ENCODE measurements around the gene CCL20.
"Not testable (repeated sequence)": the region's sequence is repeated elsewhere in the genome, so short reads cannot be mapped to it uniquely, and the experiment has no call there.

CCL20 gene

DNA sequence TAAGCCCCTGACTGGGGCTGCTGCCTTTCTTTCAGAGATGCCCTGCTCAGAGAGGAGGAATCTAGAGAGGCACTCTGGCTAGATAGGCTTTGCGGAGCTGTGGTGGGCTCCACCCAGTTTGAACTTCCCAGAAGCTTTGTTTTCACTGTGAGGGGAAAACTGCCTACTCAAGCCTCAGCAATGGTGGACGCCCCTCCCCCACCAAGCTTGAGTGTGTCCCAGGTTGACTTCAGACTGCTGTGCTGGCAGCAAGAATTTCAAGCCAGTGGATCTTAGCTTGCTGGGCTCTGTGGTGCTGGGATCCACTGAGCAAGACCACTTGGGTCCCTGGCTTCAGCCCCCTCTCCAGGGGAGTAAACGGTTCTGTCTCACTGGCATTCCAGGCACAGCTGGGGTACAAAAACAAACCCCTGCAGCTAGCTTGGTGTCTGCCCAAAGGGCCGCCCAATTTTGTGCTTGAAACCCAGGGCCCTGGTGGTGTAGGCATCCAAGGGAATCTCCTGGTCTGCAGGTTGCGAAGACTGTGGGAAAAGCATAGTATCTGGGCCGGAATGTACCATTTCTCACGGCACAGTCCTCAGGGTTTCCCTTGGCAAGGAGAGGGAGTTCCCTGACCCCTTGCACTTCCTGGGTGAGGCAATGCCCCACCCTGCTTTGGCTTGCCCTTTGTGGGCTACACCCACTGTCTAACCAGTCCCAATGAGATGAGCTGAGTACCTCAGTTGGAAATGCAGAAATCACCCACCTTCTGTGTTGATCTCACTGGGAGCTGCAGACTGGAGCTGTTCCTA is 25.9 kb downstream of the CCL20 start:
- not testable (repeated sequence) for DNase-seq

DNA sequence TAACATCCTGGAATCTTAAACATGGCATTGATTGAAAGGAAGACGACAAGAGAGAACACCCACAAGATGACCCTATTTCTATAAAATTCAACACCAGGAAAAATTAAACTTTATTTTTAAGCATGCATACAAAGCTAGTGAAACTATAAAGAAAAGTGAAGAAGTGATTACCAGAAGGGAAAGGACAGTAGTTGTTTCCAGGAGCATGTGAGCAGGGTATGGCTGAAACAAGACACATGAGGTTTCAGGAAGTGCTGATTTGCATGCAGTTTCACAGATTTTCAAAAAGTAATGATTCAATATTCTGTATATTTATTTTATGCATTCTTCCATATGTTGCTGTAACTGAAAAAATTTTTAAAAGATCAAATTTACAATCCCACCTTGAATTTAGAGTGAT is 33.2 kb downstream of the CCL20 start:
- DNase-seq, result no peak

DNA sequence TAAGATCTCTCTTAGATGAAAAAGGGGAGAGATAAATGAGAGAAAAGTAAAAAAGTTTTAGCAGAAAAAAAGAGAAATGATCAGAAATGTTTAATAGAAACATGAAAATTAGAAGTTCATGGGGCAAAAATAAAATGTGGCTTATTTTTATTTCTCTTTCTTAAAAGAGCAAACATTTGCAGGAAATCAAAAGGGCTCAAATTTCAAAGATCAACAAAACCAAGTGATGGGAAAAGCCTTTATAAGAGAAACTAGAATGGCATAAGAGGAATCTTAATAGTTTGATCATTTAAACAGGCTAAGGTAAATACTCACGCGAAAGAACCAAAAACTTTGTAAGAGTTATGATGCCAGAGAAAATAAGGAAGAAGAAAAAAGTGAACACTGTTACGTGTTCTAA is 34.5 kb downstream of the CCL20 start:
- no peak for DNase-seq

DNA sequence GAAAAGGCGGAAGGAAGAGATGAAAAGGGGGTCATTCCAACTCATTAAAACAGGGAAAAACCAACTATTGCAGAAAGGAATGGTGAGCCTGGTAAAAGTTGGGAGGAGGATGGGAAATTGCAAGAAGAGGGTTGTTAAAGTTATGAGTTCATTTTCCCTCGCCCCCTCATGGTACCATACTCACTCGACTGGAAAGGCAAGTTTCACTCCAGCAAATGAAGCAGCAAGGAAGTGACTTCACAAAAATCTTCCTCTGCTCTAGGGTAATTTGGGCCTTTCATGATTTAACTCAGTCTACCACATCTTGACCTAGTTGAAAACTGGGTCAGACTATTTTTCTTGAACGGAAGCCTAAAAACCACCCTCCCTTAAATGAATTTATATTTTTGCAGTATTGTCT is 34.9 kb downstream of the CCL20 start:
- no peak for DNase-seq

GRCh38 chr2:227849906-227850305 is 36.3 kb downstream of the CCL20 start:
- DNase-seq, result no peak

- no peak for DNase-seq
Measured at GRCh38 chr2:227853204-227853629, 39.6 kb downstream of the CCL20 start.

- DNase-seq, result no peak
Measured at GRCh38 chr2:227853765-227854271, 40.2 kb downstream of the CCL20 start.

DNA sequence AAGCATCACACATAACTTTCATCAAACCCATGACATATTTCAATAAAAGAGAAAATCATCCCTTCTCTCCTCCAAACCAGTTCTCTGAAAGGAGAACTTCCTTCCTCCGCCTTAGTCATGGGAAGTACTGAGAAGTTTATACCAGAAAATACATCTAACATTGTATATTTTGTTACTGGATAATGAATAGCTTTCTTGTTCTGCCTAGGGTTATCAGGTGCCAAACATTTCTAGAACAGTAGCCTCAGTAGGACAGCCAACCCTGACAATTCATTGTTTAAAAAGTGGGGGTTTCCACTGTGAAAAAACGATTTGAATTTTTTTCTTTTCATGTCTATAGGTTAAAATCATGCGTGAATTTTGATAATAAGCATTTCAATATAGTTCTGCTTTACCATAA is 41.8 kb downstream of the CCL20 start:
- no peak for DNase-seq

DNA sequence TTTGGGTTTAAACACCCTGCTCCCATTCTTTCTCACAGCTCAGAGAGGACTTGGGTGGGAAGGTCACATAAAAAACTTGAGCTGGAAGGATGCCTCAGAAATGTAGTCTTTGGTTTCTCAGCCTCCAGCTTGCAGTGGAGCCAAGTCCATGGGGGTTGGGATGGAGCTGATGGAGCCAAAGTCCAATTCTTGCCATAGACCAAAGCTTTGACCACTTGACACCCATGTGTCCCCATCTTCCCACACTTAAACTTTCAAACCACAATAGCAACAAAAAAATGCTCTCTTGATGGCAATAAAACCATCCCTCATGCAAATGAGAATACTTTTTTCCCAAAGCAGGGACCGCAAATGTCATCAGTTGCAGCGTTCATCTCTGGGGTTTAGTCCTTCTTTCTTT is 43.1 kb downstream of the CCL20 start:
- DNase-seq, result no peak

DNA sequence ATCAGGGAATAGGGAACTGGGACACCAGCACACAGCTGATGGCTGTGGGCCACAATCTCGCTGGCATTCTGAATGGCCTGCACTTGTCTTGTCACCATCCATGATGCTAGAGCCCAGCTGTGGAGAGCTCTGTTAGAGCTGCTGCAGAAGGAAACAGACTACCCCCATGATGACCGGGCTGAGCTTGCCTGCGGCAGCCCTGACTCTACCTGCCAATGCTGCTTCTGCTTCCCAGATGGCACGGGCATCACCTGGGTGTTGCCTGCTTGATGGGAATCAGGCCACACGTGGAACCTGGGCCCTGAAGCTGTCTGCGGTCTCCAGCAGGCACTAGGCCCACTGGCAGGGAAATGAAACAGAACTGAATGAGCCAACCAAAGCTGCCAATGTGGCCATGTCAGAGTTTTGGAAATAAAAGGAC is 46.6 kb downstream of the CCL20 start:
- DNase-seq, result no peak

- no peak for DNase-seq
Measured at GRCh38 chr2:227861011-227861410, 47.4 kb downstream of the CCL20 start.

DNA sequence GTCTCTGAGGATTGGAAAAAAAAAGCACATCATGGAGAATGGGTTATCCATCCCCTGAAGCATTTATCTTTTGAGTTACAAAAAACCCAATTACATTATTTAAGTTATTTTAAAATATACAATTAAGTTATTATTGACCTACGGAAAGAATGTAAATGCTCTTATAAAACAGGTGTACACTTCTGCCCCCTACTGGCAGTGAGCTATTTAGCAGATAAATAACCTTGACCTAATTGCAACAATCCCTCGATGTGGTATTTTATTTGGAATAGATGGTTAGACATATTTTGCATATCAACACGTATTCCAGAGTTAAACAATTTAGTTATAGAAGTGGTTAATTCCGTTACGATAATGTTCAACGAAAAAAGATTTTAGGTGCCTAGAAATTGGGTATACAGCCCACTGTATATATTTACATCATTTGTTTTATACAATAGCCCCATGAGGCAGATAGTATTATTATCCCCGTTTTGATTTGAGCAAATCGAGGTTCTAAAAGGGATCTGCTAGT is 48.6 kb downstream of the CCL20 start:
- no peak for DNase-seq

DNA sequence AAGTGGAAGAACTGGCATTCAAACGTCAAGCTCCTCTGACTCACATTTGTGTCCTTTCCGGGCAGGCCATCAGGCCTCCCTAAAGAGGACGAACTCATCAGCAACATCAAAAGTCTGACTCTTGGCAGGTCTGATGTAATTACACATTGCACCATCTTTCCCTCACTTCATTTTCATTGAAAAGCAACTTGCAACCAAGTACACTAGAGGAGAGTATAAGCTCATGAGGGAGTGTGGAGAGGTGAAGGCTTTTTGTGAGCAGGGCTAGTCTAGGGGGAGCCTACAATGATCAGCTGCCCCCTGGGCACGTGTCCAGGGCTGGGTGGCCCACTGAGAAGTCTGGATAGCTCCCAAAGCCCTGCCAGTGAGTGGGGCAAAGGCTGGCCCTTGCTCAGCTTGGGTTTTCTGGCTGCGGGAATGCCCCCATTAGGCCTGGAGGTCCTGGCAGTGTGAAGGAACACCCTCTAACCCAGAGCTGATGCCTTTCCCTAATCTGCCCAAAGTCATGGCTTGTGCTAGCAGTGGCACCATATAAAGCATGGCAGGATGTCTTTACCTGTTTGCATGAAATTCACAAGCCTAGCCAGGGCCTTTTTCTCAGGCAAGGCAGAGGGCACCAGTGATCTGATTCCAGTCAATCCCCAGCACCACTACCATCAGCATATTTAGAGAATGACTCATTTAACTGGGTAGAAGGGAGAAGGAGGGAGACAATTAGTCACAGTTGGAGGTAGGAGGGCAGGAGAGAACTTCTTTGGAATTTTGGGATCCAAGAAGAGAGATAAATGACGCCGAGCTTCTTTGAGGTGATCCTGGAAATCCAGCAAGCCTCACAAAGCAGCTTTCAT is 49.3 kb downstream of the CCL20 start:
- DNase-seq, result no peak

- no peak for DNase-seq
Measured at GRCh38 chr2:227864161-227864756, 50.6 kb downstream of the CCL20 start.

DNA sequence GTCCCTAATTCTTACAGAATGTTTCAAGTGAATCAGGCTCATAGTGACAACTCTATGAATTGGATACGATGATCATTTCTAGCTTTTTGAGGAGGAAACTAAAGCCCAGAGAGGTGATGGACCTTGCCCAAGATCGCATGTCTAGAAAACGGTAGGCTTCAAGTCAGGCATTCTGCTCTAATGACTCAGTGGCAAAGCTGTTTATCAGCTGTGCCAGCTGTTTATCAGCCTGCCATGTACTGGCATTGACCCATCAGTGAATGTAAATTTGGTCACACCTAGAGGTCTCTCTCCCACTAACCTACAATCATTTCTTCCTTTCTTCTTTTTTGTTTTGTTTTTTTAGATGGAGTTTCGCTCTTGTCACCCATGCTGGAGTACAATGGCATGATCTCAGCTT is 51.6 kb downstream of the CCL20 start:
- no peak for DNase-seq
